KMS-11 (cell line): ENCODE measurements around the gene RTBDN.
"Not testable (repeated sequence)": the region's sequence is repeated elsewhere in the genome, so short reads cannot be mapped to it uniquely, and the experiment has no call there.

ENCODE experiments used
- H2AFZ ChIP-seq: fragments of 200-600 bp; sonication (generic); 2 replicates; pipeline ENCODE4 v1.6.1; 2016; ENCODE audit warnings: antibody characterized with exemption, mixed run types, low read depth
- H3K27ac ChIP-seq: fragments of 200-600 bp; sonication (generic); 2 replicates; pipeline ENCODE4 v1.6.1; 2016; ENCODE audit warnings: mild to moderate bottlenecking, mixed run types
- H3K27me3 ChIP-seq: fragments of 200-600 bp; sonication (generic); 2 replicates; pipeline ENCODE4 v1.6.1; 2017; ENCODE audit warnings: mild to moderate bottlenecking, low read depth, mixed run types, moderate library complexity; ENCODE audit not compliant: insufficient read depth
- H3K36me3 ChIP-seq: fragments of 200-600 bp; sonication (generic); 2 replicates; pipeline ENCODE4 v1.6.1; 2017; ENCODE audit warnings: mild to moderate bottlenecking, mixed run types; ENCODE audit not compliant: insufficient read depth
- H3K4me1 ChIP-seq: fragments of 200-600 bp; sonication (generic); 2 replicates; pipeline ENCODE4 v1.6.1; 2016; ENCODE audit warnings: mild to moderate bottlenecking, low read depth, mixed run types; ENCODE audit not compliant: poor library complexity, severe bottlenecking
- H3K4me2 ChIP-seq: fragments of 200-600 bp; sonication (generic); 2 replicates; pipeline ENCODE4 v1.7.0; 2016; ENCODE audit warnings: mild to moderate bottlenecking, mixed run types
- H3K4me3 ChIP-seq: fragments of 200-600 bp; sonication (generic); IDR thresholded peaks from 2 replicates; pipeline ENCODE4 v1.6.1; 2017; ENCODE audit warnings: low read depth, low read length, mixed read lengths; ENCODE audit not compliant: insufficient read depth
- H3K79me2 ChIP-seq: fragments of 200-600 bp; sonication (generic); 2 replicates; pipeline ENCODE4 v1.6.1; 2016; ENCODE audit warnings: low read depth, mixed run types; ENCODE audit not compliant: insufficient read depth
- H3K9ac ChIP-seq: fragments of 200-600 bp; sonication (generic); 2 replicates; pipeline ENCODE4 v1.6.1; 2016; ENCODE audit warnings: mild to moderate bottlenecking, mixed run types
- H4K20me1 ChIP-seq: fragments of 200-600 bp; sonication (generic); 2 replicates; pipeline ENCODE4 v1.6.1; 2016; ENCODE audit warnings: mild to moderate bottlenecking, mixed run types; ENCODE audit not compliant: insufficient read depth
- TF ChIP-seq, protein P1 (sequence below): fragments of 200-600 bp; sonication (generic); conservative IDR thresholded peaks from 2 replicates; pipeline ENCODE4 v1.6.1; 2017; ENCODE audit warnings: low read depth, mild to moderate bottlenecking, antibody characterized with exemption, low read length, moderate library complexity, mixed read lengths

RTBDN gene

DNA sequence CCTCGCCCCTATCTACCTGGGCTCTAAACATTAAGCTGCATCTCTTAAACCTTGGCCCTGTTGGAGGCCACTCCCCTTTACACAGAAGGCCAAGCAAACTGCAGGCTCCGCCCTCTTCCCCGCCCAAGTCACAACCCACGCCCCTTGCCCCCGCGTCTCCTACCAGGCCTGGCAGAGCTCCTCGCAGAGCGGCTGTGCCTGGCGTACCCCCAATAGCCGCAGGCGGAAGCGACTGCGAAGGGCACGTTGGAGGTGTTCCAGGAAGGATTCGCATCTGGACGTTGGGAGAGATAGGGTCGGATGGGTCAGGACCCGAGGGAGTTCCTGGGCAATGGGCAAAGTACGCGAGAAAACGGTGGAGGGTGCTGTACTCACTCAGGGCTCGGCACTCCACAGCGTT lies 5.9 kb downstream of the RTBDN start:
- Histone ChIP-seq H3K4me3 (no peak overlapping the region), H3K79me2 (no peaks in the 10 kb centered on the region), H4K20me1 (no peaks in the 10 kb centered on the region), H3K36me3 (no peaks in the 10 kb centered on the region), H3K4me2 (no peak overlapping the region), H3K27ac (no peak overlapping the region), H3K9ac (no peak overlapping the region), H2AFZ (no peak overlapping the region), H3K27me3 (peaks cover 32% of the 10 kb centered on the region), H3K4me1 (peaks cover 10% of the 10 kb centered on the region)
- TF ChIP-seq, protein P1, sequence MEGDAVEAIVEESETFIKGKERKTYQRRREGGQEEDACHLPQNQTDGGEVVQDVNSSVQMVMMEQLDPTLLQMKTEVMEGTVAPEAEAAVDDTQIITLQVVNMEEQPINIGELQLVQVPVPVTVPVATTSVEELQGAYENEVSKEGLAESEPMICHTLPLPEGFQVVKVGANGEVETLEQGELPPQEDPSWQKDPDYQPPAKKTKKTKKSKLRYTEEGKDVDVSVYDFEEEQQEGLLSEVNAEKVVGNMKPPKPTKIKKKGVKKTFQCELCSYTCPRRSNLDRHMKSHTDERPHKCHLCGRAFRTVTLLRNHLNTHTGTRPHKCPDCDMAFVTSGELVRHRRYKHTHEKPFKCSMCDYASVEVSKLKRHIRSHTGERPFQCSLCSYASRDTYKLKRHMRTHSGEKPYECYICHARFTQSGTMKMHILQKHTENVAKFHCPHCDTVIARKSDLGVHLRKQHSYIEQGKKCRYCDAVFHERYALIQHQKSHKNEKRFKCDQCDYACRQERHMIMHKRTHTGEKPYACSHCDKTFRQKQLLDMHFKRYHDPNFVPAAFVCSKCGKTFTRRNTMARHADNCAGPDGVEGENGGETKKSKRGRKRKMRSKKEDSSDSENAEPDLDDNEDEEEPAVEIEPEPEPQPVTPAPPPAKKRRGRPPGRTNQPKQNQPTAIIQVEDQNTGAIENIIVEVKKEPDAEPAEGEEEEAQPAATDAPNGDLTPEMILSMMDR, result no peak

DNA sequence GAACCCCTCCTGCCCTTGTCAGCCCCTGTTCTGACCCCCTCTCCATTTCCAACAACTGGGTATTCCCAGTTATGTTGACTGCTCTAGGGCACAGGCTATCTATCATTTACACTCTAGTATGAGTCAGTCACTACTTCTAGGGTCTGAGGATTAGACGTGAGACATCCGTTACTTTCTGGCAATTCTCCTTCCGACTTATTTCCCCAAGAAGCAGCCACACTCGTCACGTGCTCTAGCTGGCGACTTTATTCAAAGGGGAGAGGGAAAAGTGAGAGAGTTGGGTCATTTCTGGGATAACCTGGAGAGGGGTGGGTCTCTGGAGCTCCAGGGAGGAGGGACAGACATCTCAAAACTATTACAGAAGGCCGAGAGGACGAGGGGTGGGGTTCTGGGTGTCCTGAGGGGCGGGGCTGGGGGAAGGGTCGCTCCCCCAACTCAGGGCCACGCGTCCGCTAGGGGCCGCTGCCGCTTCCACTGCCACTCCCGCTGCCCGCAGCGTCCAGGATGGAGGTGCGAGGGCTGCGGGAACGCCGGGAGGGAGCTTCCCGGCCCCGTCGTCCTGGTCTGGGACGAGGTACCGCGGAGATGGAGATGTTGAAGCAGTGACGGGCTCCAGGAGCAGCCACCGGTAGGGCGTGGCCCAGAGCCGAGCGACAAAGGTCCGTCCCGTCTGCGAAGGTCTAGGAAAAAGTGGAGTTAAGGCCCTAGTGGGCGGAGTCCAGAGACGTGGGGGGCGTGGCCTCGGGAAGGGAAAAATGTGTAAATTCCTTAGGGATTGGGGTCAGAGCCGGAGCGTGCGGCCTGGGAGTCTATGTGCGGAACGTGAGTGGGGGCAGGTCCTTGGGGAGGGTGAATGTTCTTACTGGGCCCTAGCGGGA lies 8.9 kb downstream of the RTBDN start:
- no peak overlapping the region for H3K27ac ChIP-seq
- H3K27me3 ChIP-seq, result peaks cover 26% of the 10 kb centered on the region
- H3K4me2 ChIP-seq, result no peak overlapping the region
- H3K4me3 ChIP-seq, result no peak overlapping the region
- H4K20me1 ChIP-seq, result no peaks in the 10 kb centered on the region
- TF ChIP-seq, protein P1, result peak; percentile 42
- H3K36me3 ChIP-seq, result no peaks in the 10 kb centered on the region
- H3K4me1 ChIP-seq, result no peaks in the 10 kb centered on the region
- H3K79me2 ChIP-seq, result no peaks in the 10 kb centered on the region
- no peak overlapping the region for H2AFZ ChIP-seq
- H3K9ac ChIP-seq, result no peak overlapping the region

DNA sequence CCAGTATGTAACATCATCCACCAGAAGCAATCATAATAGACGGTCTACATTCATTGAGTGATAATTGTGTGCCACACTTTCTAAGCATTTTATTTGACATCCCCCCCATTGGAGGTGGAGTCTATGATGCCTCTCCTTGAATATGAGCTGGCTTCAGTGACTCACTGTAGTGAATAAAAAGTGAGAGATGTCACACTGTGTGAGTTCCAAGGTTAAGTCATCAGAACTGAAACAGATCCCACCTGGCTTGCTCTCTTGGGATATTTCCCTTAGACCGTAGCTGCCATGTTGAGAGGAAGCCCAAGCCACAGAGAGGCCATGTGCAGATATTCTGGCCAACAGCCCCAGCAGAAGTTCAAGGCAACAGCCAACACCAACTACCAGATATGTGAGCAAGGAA lies 12.6 kb downstream of the RTBDN start:
- Histone ChIP-seq H4K20me1 (no peaks in the 10 kb centered on the region), H3K27ac (no peak overlapping the region), H3K36me3 (no peaks in the 10 kb centered on the region), H3K79me2 (no peaks in the 10 kb centered on the region), H3K9ac (no peak overlapping the region), H3K4me1 (no peaks in the 10 kb centered on the region), H3K4me2 (no peak overlapping the region), H3K27me3 (peaks cover 2% of the 10 kb centered on the region; the same call in 1 of the 2 replicates), H2AFZ (no peak overlapping the region), H3K4me3 (no peak overlapping the region)
- TF ChIP-seq, protein P1, result no peak

DNA sequence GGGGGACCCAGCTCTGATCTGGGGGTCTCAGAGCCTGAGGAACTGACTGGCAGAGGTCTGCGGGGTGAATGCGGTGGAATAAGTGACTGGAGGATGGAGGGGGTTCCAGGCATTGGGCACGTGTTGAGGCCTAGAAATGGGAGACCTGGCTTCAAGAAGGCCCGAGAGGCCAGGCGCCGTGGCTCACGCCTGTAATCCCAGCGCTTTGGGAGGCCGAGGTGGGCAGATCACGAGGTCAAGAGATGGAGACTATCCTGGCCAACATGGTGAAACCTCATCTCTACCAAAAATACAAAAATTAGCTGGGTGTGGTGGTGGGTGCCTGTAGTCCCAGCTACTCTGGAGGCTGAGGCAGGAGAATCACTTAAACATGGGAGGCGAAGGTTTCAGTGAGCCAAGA lies 16.6 kb downstream of the RTBDN start:
- not testable (repeated sequence) for H4K20me1 ChIP-seq, H3K27me3 ChIP-seq, H3K36me3 ChIP-seq, H3K27ac ChIP-seq, H3K79me2 ChIP-seq, H3K4me2 ChIP-seq, H3K4me1 ChIP-seq, H2AFZ ChIP-seq, H3K4me3 ChIP-seq, H3K9ac ChIP-seq

DNA sequence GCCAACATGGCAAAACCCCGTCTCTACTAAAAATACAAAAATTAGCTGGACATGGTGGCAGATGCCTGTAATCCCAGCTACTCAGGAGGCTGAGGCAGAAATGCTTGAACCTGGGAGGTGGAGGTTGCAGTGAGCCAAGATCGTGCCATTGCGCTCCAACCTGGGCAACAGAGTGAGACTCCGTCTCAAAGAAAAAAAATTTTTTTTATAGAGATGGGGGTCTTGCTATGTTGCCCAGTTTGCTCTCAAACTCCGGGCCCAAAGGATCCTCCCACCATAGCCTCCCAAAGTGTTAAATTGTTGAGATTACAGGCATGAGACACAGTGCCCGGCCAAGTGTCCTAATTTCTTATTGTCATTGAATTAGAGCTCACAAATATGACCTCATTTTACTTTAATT lies 17.2 kb downstream of the RTBDN start:
- not testable (repeated sequence) for H3K27me3 ChIP-seq, H3K27ac ChIP-seq, H4K20me1 ChIP-seq, H3K79me2 ChIP-seq, H3K36me3 ChIP-seq, H3K4me1 ChIP-seq, H3K9ac ChIP-seq, H2AFZ ChIP-seq, H3K4me3 ChIP-seq, H3K4me2 ChIP-seq
